SK-N-SH (cell line): ENCODE results near the gene KLHL22. TPM values are rescaled to one million over a fixed set of nuclear protein-coding genes. Genes with fewer than 3 reads are reported as not detected.

ENCODE experiments used
- CTCF ChIA-PET: fragments of 300-600, 350-600 bp; formaldehyde crosslinking; extraction: SDS; loops from one replicate; lab custom pipeline; 2021; lab: Yijun Ruan, JAX
- POLR2A ChIA-PET: fragments of 350-600 bp; sonication (Branson Sonifier 250); formaldehyde crosslinking; extraction: SDS; loops from one replicate; lab custom pipeline; 2020; ENCODE audit warnings: antibody characterized with exemption, inconsistent platforms; lab: Yijun Ruan, JAX
- DNase-seq: peaks from one replicate; pipeline ENCODE4 v3.0.0; 2012
- H2AFZ ChIP-seq: fragments of 200-600 bp; sonication (generic); 2 replicates; pipeline ENCODE4 v1.8.1; 2016; ENCODE audit warnings: antibody characterized with exemption, mild to moderate bottlenecking, low read depth
- H3F3A ChIP-seq: fragments of 200-600 bp; sonication (generic); replicated peaks from 2 replicates; pipeline ENCODE3; 2016; ENCODE audit warnings: antibody characterized with exemption, mild to moderate bottlenecking; ENCODE audit not compliant: insufficient read depth
- H3K27ac ChIP-seq, 2 experiments: fragments of 200-500 bp in 1 of 2; fragments of 200-600 bp in 1 of 2; sonication (Bioruptor generic) in 1 of 2; sonication (generic), shearing (Covaris generic) in 1 of 2; 2 replicates each; pipeline versions ENCODE4 v1.5.1 to v1.6.1; 2014 to 2016; ENCODE audit warnings: low read depth in 2 of 2, inconsistent platforms in 1 of 2, low read length in 1 of 2, mild to moderate bottlenecking in 1 of 2, mixed read lengths in 1 of 2
- H3K27me3 ChIP-seq: fragments of 200-600 bp; sonication (generic), shearing (Covaris generic); 2 replicates; pipeline ENCODE4 v1.6.1; 2016; ENCODE audit warnings: mixed run types; ENCODE audit not compliant: insufficient read depth
- H3K36me3 ChIP-seq, 2 experiments: fragments of 200-500 bp in 1 of 2; fragments of 200-600 bp in 1 of 2; sonication (Bioruptor generic) in 1 of 2; sonication (generic) in 1 of 2; replicated peaks in 1 of 2; 2 replicates each; pipeline versions ENCODE3 to v1.5.1; 2014 to 2016; ENCODE audit warnings: low read length in 1 of 2, mild to moderate bottlenecking in 1 of 2; ENCODE audit not compliant: insufficient read depth in 2 of 2, control insufficient read depth in 1 of 2
- H3K4me1 ChIP-seq, 2 experiments: fragments of 200-500 bp in 1 of 2; fragments of 200-600 bp in 1 of 2; sonication (Bioruptor generic) in 1 of 2; sonication (generic), shearing (Covaris generic) in 1 of 2; 2 replicates each; pipeline versions ENCODE4 v1.5.1 to v1.6.1; 2014 to 2016; ENCODE audit warnings: low read depth in 1 of 2, low read length in 1 of 2, mixed run types in 1 of 2; ENCODE audit not compliant: insufficient read depth in 2 of 2, control insufficient read depth in 1 of 2
- H3K4me2 ChIP-seq: fragments of 200-600 bp; sonication (generic), shearing (Covaris generic); 2 replicates; pipeline ENCODE4 v1.6.1; 2017; ENCODE audit warnings: mixed run types
- H3K4me3 ChIP-seq, 2 experiments: fragments of 200-500 bp in 1 of 2; fragments of 200-600 bp in 1 of 2; sonication (Bioruptor generic) in 1 of 2; sonication (generic), shearing (Covaris generic) in 1 of 2; 2 replicates each; pipeline versions ENCODE4 v1.5.1 to v1.8.1; 2014 to 2016; ENCODE audit warnings: low read depth in 2 of 2, inconsistent platforms in 1 of 2, low read length in 1 of 2, mild to moderate bottlenecking in 1 of 2, mixed read lengths in 1 of 2, moderate library complexity in 1 of 2
- H3K79me2 ChIP-seq: fragments of 200-600 bp; sonication (generic); 2 replicates; pipeline ENCODE4 v1.8.1; 2017; ENCODE audit warnings: mild to moderate bottlenecking; ENCODE audit not compliant: insufficient read depth
- H3K9ac ChIP-seq: fragments of 200-600 bp; sonication (generic); 2 replicates; pipeline ENCODE4 v1.6.1; 2017; ENCODE audit warnings: mixed run types
- H3K9me2 ChIP-seq: fragments of 200-600 bp; sonication (generic); 2 replicates; pipeline ENCODE4 v1.6.1; 2017; ENCODE audit warnings: mixed run types
- H3K9me3 ChIP-seq: fragments of 200-600 bp; sonication (generic); 2 replicates; pipeline ENCODE4 v1.6.1; 2017; ENCODE audit warnings: mixed run types, mild to moderate bottlenecking, moderate library complexity
- H4K20me1 ChIP-seq: fragments of 200-600 bp; sonication (generic); 2 replicates; pipeline ENCODE4 v1.6.1; 2017; ENCODE audit warnings: mild to moderate bottlenecking, mixed run types; ENCODE audit not compliant: insufficient read depth
- CHD2 ChIP-seq: fragments of 150-350 bp; IDR thresholded peaks from 2 replicates; pipeline ENCODE4 v1.6.1; 2018; ENCODE audit warnings: low read length; ENCODE audit not compliant: partially characterized antibody
- ELF1 ChIP-seq: IDR thresholded peaks from 2 replicates; pipeline ENCODE4 v1.4.0; 2012
- FOSL2 ChIP-seq: IDR thresholded peaks from 2 replicates; pipeline ENCODE4 v1.4.0; 2012; ENCODE audit warnings: low read depth, mild to moderate bottlenecking, moderate library complexity, borderline replicate concordance
- FOXJ3 ChIP-seq: sonication (generic); formaldehyde crosslinking; IDR thresholded peaks from 2 replicates; pipeline ENCODE4 v1.5.1; 2020; ENCODE audit warnings: mild to moderate bottlenecking, missing genetic modification reagents
- FOXM1 ChIP-seq: IDR thresholded peaks from 2 replicates; pipeline ENCODE4 v1.4.0; 2012; ENCODE audit warnings: low read depth, mild to moderate bottlenecking
- GATA2 ChIP-seq: sonication (generic); formaldehyde crosslinking; IDR thresholded peaks from 2 replicates; pipeline ENCODE4 v1.5.0; 2020; ENCODE audit warnings: mild to moderate bottlenecking, missing genetic modification reagents
- IRF3 ChIP-seq: fragments of 150-350 bp; IDR thresholded peaks from 2 replicates; pipeline ENCODE4 v1.6.1; 2016; ENCODE audit warnings: mild to moderate bottlenecking, low read depth, low read length
- JUND ChIP-seq: IDR thresholded peaks from 2 replicates; pipeline ENCODE4 v1.4.0; 2012
- MAX ChIP-seq: IDR thresholded peaks from 2 replicates; pipeline ENCODE4 v1.4.0; 2012; ENCODE audit warnings: low read depth
- MEF2A ChIP-seq: IDR thresholded peaks from 2 replicates; pipeline ENCODE4 v1.4.0; 2012; ENCODE audit warnings: low read depth, borderline replicate concordance
- NRF1 ChIP-seq: IDR thresholded peaks from 2 replicates; pipeline ENCODE4 v1.6.1; 2012; ENCODE audit warnings: low read depth, mild to moderate bottlenecking, low read length
- PBX3 ChIP-seq: IDR thresholded peaks from 2 replicates; pipeline ENCODE4; 2012
- POLR2AphosphoS5 ChIP-seq: IDR thresholded peaks from 2 replicates; pipeline ENCODE4 v1.6.1; 2012; ENCODE audit warnings: low read depth, low read length
- RCOR1 ChIP-seq: fragments of 150-350 bp; IDR thresholded peaks from 2 replicates; pipeline ENCODE4 v1.6.1; 2017; ENCODE audit warnings: antibody characterized with exemption, low read length
- RFX5 ChIP-seq: IDR thresholded peaks from 2 replicates; pipeline ENCODE4 v1.6.1; 2012; ENCODE audit warnings: mild to moderate bottlenecking, improper control_type of control experiment, low read length
- RXRA ChIP-seq: IDR thresholded peaks from 2 replicates; pipeline ENCODE4 v1.4.0; 2012; ENCODE audit warnings: low read depth, mild to moderate bottlenecking, borderline replicate concordance
- SMC3 ChIP-seq: IDR thresholded peaks from 2 replicates; pipeline ENCODE4 v1.6.1; 2012; ENCODE audit warnings: low read depth, low read length, improper control_type of control experiment
- TAF1 ChIP-seq: IDR thresholded peaks from 2 replicates; pipeline ENCODE4 v1.6.1; 2012; ENCODE audit warnings: low read depth, mild to moderate bottlenecking, low read length, moderate library complexity, borderline replicate concordance
- TCF12 ChIP-seq: IDR thresholded peaks from 2 replicates; pipeline ENCODE4 v1.4.0; 2012
- TEAD4 ChIP-seq: IDR thresholded peaks from 2 replicates; pipeline ENCODE4 v1.4.0; 2012; ENCODE audit warnings: mild to moderate bottlenecking, borderline replicate concordance; ENCODE audit not compliant: insufficient read depth
- USF1 ChIP-seq: IDR thresholded peaks from 2 replicates; pipeline ENCODE4 v1.4.0; 2012; ENCODE audit warnings: low read depth, borderline replicate concordance
- USF2 ChIP-seq: fragments of 150-350 bp; IDR thresholded peaks from 2 replicates; pipeline ENCODE4 v1.6.1; 2017; ENCODE audit warnings: antibody characterized with exemption, low read length, low read depth, borderline replicate concordance
- WGBS: methylation state at CpG from one replicate; pipeline ENCODE4 v1.1.6; 2017; ENCODE audit warnings: low lambda C conversion rate; 5-methylcytosine and 5-hydroxymethylcytosine counted together
- polyA plus RNA-seq, 3 experiments: library from polyadenylated mRNA; depleted of rRNA; stranded (reverse); fragments of >200 nt; gene quantifications; 2 replicates each; pipeline ENCODE4 v1.2.3, GENCODE V29; 2012

The KLHL22 gene
- polyA plus RNA-seq, 1 of the 3 experiments (the other 2 are of a cell fraction), result 26.5 TPM

GRCh38 chr22:20430720-20431510 lies 64.7 kb downstream of the KLHL22 start:
- Histone ChIP-seq H3K27ac (no peak overlapping the region), H3K9ac (no peak overlapping the region), H3K4me3 (no peak overlapping the region), H3F3A (no peaks in the 10 kb centered on the region), H3K27me3 (no peaks in the 10 kb centered on the region), H2AFZ (no peak overlapping the region), H3K79me2 (peaks cover 57% of the 10 kb centered on the region), H4K20me1 (peaks cover 76% of the 10 kb centered on the region), H3K36me3 (peaks cover 11 to 45% of the 10 kb centered on the region in 2 experiments), H3K9me2 (no peaks in the 10 kb centered on the region), H3K4me2 (no peak overlapping the region), H3K4me1 (peaks cover 12 to 15% of the 10 kb centered on the region in 2 experiments; a peak in 3 of 4 replicates), H3K9me3 (no peaks in the 10 kb centered on the region)
- ChIA-PET CTCF (interaction anchor here (1.0 to 6.4 kb wide), 2 partner anchors 12 kb away, joined by 4 to 38 read pairs; no protein-coding TSS in a partner anchor), POLR2A (no interaction called here)
- peak; percentile 57 for DNase-seq
- 75% methylated on average over 28 of the region's 94 CpGs for WGBS
- TF ChIP-seq MEF2A (no peak), FOXJ3 (no peak), MAX (no peak), PBX3 (no peak), RCOR1 (no peak), JUND (no peak), GATA2 (no peak), FOSL2 (no peak), USF1 (no peak), TCF12 (no peak), FOXM1 (no peak), IRF3 (no peak)

GRCh38 chr22:20430101-20430719 lies 65.4 kb downstream of the KLHL22 start:
- peaks cover 11 to 49% of the 10 kb centered on the region in 2 experiments for H3K36me3 ChIP-seq
- DNase-seq, result no peak
- 97% methylated on average over 5 of the region's 37 CpGs for WGBS
- H3K27ac ChIP-seq, result no peak overlapping the region
- no peak for TF ChIP-seq POLR2AphosphoS5
- no peak for TF ChIP-seq CHD2
- TF ChIP-seq PBX3, result no peak
- no peak for TF ChIP-seq NRF1
- no peak for TF ChIP-seq RCOR1
- TF ChIP-seq SMC3, result no peak
- no peak for TF ChIP-seq TEAD4
- no peak for TF ChIP-seq TAF1
- no peak for TF ChIP-seq USF2
- TF ChIP-seq RFX5, result no peak
- no peak for TF ChIP-seq RXRA
- no peak for TF ChIP-seq FOXM1
- TF ChIP-seq ELF1, result no peak
- TF ChIP-seq, all 33 proteins: peak for 0
- Histone ChIP-seq H3K4me2 (no peak overlapping the region), H3K9me3 (no peaks in the 10 kb centered on the region), H3K4me3 (no peak overlapping the region), H4K20me1 (peaks cover 69% of the 10 kb centered on the region), H3K9ac (no peak overlapping the region), H3F3A (no peaks in the 10 kb centered on the region), H3K27me3 (no peaks in the 10 kb centered on the region), H3K9me2 (no peaks in the 10 kb centered on the region), H2AFZ (no peak overlapping the region), H3K4me1 (peaks cover 5 to 8% of the 10 kb centered on the region in 2 experiments; a peak in 3 of 4 replicates), H3K79me2 (peaks cover 50% of the 10 kb centered on the region)
- POLR2A ChIA-PET, result no interaction called here
- CTCF ChIA-PET, result interaction anchor here (1.0 kb wide), 1 partner anchor 12 kb away, joined by 4 read pairs; no protein-coding TSS in a partner anchor
